ENCODE measurements around the gene WDFY4.

- no peak for TF ChIP-seq CTCF (IDR thresholded peaks at IDR 0.05)
- TF ChIP-seq POLR2A (IDR thresholded peaks at IDR 0.05) = no peak
- TF ChIP-seq POLR2AphosphoS5 (IDR thresholded peaks at IDR 0.05) = no peak
- TF ChIP-seq EP300 (IDR thresholded peaks at IDR 0.05; ENCODE audit: low read depth) = no peak
These were observed 253.6 kb downstream of the WDFY4 start for GRCh38 chr10:48938281-48938680.
